ENCODE data around the gene ARHGAP44.

- no peak for TF ChIP-seq CTCF (IDR thresholded peaks at IDR 0.05)
- TF ChIP-seq ZFX (IDR thresholded peaks at IDR 0.05; ENCODE audit: borderline replicate concordance) = no peak
Observed at GRCh38 chr17:12961655-12962054, 172.4 kb downstream of the ARHGAP44 start.

All from 22Rv1 (cell line).